GM19023 (cell line): ENCODE measurements around the gene RNF223.
"Not testable (repeated sequence)": the region's sequence is repeated elsewhere in the genome, so short reads cannot be mapped to it uniquely, and the experiment has no call there.

Experiments
- ATAC-seq: cut with Tn5 transposase; IDR thresholded peaks from one replicate; pipeline ENCODE4 v1.9.1; 2021; ENCODE audit warnings: mild to moderate bottlenecking, moderate library complexity; ENCODE audit not compliant: unreplicated experiment

RNF223 gene

GRCh38 chr1:1031659-1032235 is 42.4 kb downstream of the RNF223 start:
- no peak for ATAC-seq

- ATAC-seq = not testable (repeated sequence)
These were observed 43.0 kb downstream of the RNF223 start for GRCh38 chr1:1030867-1031658.

- ATAC-seq = no peak
These were observed 46.3 kb downstream of the RNF223 start for GRCh38 chr1:1027791-1028190.

- no peak for ATAC-seq
These were observed 47.3 kb downstream of the RNF223 start for GRCh38 chr1:1026599-1027413.

GRCh38 chr1:1025730-1026129 is 48.4 kb downstream of the RNF223 start:
- ATAC-seq = no peak

- no peak for ATAC-seq
These were observed 49.1 kb downstream of the RNF223 start for GRCh38 chr1:1024771-1025699.

GRCh38 chr1:1024149-1024770 is 49.8 kb downstream of the RNF223 start:
- no peak for ATAC-seq

GRCh38 chr1:1023700-1024099 is 50.4 kb downstream of the RNF223 start:
- no peak for ATAC-seq

GRCh38 chr1:1022302-1023009 is 51.6 kb downstream of the RNF223 start:
- ATAC-seq = no peak

GRCh38 chr1:1021920-1022259 is 52.2 kb downstream of the RNF223 start:
- no peak for ATAC-seq

- ATAC-seq = no peak
These were observed 52.8 kb downstream of the RNF223 start for GRCh38 chr1:1021010-1021919.
